IMR-90 (cell line): Measurements from ENCODE around the gene GH2. TPM values are rescaled to one million over a fixed set of nuclear protein-coding genes. Genes with fewer than 3 reads are reported as not detected.

Experiments
- ATAC-seq: fragments of 200-7000 bp; cut with Tn5 transposase; 2 replicates; pipeline ENCODE4 v1.9.1; 2020; ENCODE audit warnings: low read depth, mild to moderate bottlenecking, moderate library complexity
- BruUV-seq: library from RNA; stranded (reverse); fragments of 400-500 nt; replicated peaks from 2 replicates; lab custom pipeline; 2021; lab: Mats Ljungman, UMichigan
- CTCF ChIA-PET: fragments of 300-600 bp; formaldehyde crosslinking; extraction: SDS; loops from one replicate; lab custom pipeline; 2021; ENCODE audit warnings: antibody characterized with exemption; lab: Yijun Ruan, JAX
- POLR2A ChIA-PET: fragments of 300-600 bp; sonication (Branson Sonifier 250); formaldehyde crosslinking; loops from one replicate; lab custom pipeline; 2022; ENCODE audit warnings: antibody characterized with exemption; ENCODE audit not compliant: unreplicated experiment; lab: Charles Lee
- DNase-seq: peaks from one replicate; pipeline ENCODE4 v3.0.0; 2013
- H2AFZ ChIP-seq: replicated peaks from 2 replicates; pipeline ENCODE3; 2013; ENCODE audit warnings: low read length, mild to moderate bottlenecking; ENCODE audit not compliant: poor library complexity
- H2AK5ac ChIP-seq: 2 replicates; pipeline ENCODE4 v1.6.1; 2013; ENCODE audit warnings: low read depth, low read length, inconsistent platforms
- H2AK9ac ChIP-seq: replicated peaks from 2 replicates; pipeline ENCODE3; 2013; ENCODE audit warnings: mild to moderate bottlenecking, low read depth, low read length, moderate library complexity; ENCODE audit not compliant: poor library complexity
- H2BK120ac ChIP-seq: 2 replicates; pipeline ENCODE4 v1.6.1; 2013; ENCODE audit warnings: low read depth, low read length, inconsistent platforms
- H2BK15ac ChIP-seq: 3 replicates; pipeline ENCODE4 v1.6.1; 2013; ENCODE audit warnings: low read depth, low read length, inconsistent platforms
- H2BK20ac ChIP-seq: 2 replicates; pipeline ENCODE4 v1.6.1; 2013; ENCODE audit warnings: low read depth, mild to moderate bottlenecking, inconsistent platforms, low read length, moderate library complexity
- H2BK5ac ChIP-seq: 2 replicates; pipeline ENCODE4 v1.6.1; 2013; ENCODE audit warnings: mild to moderate bottlenecking, low read depth, low read length, inconsistent platforms; ENCODE audit not compliant: poor library complexity, severe bottlenecking
- H3K14ac ChIP-seq: replicated peaks from 2 replicates; pipeline ENCODE4 v1.6.1; 2013; ENCODE audit warnings: low read depth, low read length, inconsistent platforms
- H3K18ac ChIP-seq: 2 replicates; pipeline ENCODE4 v1.6.1; 2013; ENCODE audit warnings: low read depth, low read length, control low read depth
- H3K23ac ChIP-seq: 2 replicates; pipeline ENCODE4 v1.6.1; 2013; ENCODE audit warnings: low read depth, low read length, inconsistent platforms
- H3K27ac ChIP-seq: 2 replicates; pipeline ENCODE4 v1.5.1; 2013; ENCODE audit warnings: mild to moderate bottlenecking, control low read depth, low read length; ENCODE audit not compliant: insufficient read depth
- H3K27me3 ChIP-seq: 2 replicates; pipeline ENCODE4 v1.6.1; 2013; ENCODE audit warnings: low read length; ENCODE audit not compliant: control insufficient read depth, insufficient read depth
- H3K36me3 ChIP-seq: 2 replicates; pipeline ENCODE4 v1.6.1; 2013; ENCODE audit warnings: low read length, mixed read lengths; ENCODE audit not compliant: control insufficient read depth, insufficient read depth
- H3K4ac ChIP-seq: 2 replicates; pipeline ENCODE4 v1.6.1; 2013; ENCODE audit warnings: low read depth, low read length, inconsistent platforms
- H3K4me1 ChIP-seq: 2 replicates; pipeline ENCODE4 v1.6.1; 2013; ENCODE audit warnings: low read length, mixed read lengths; ENCODE audit not compliant: control insufficient read depth, insufficient read depth
- H3K4me2 ChIP-seq: 2 replicates; pipeline ENCODE4 v1.6.1; 2013; ENCODE audit warnings: low read depth, mild to moderate bottlenecking, control low read depth, low read length, moderate library complexity
- H3K4me3 ChIP-seq: 2 replicates; pipeline ENCODE4 v1.5.1; 2013; ENCODE audit warnings: low read depth, mild to moderate bottlenecking, control low read depth, low read length, moderate library complexity; ENCODE audit not compliant: insufficient read depth
- H3K56ac ChIP-seq: 2 replicates; pipeline ENCODE4 v1.6.1; 2013; ENCODE audit warnings: low read length, inconsistent platforms; ENCODE audit not compliant: insufficient read depth; ENCODE audit errors: extremely low read depth
- H3K79me1 ChIP-seq, 2 experiments: 2 replicates each; pipeline ENCODE4 v1.6.1; 2013; ENCODE audit warnings: low read length in 2 of 2, inconsistent platforms in 1 of 2, low read depth in 1 of 2
- H3K9ac ChIP-seq: 2 replicates; pipeline ENCODE4 v1.6.1; 2013; ENCODE audit warnings: low read depth, low read length, control low read depth
- H3K9me1 ChIP-seq: 2 replicates; pipeline ENCODE4 v1.6.1; 2013; ENCODE audit warnings: low read length, inconsistent platforms; ENCODE audit not compliant: insufficient read depth
- H3K9me3 ChIP-seq: 2 replicates; pipeline ENCODE4 v1.6.1; 2013; ENCODE audit warnings: low read length; ENCODE audit not compliant: control insufficient read depth, insufficient read depth
- H4K20me1 ChIP-seq: 2 replicates; pipeline ENCODE4 v1.6.1; 2013; ENCODE audit warnings: low read length, inconsistent platforms; ENCODE audit not compliant: insufficient read depth
- H4K5ac ChIP-seq: 2 replicates; pipeline ENCODE4 v1.6.1; 2013; ENCODE audit warnings: mild to moderate bottlenecking, low read depth, low read length, control low read depth
- H4K8ac ChIP-seq, 2 experiments: 2 replicates each; pipeline ENCODE4 v1.6.1; 2013; ENCODE audit warnings: low read depth in 2 of 2, low read length in 2 of 2, control low read depth in 1 of 2, inconsistent platforms in 1 of 2
- H4K91ac ChIP-seq: 2 replicates; pipeline ENCODE4 v1.6.1; 2013; ENCODE audit warnings: low read depth, low read length, inconsistent platforms; ENCODE audit not compliant: insufficient read depth
- CEBPB ChIP-seq: IDR thresholded peaks from 2 replicates; pipeline ENCODE4 v1.6.1; 2012; ENCODE audit warnings: low read depth, low read length, improper control_type of control experiment
- FOS ChIP-seq: fragments of 150-350 bp; IDR thresholded peaks from 2 replicates; pipeline ENCODE4 v1.6.1; 2016; ENCODE audit warnings: low read depth, low read length
- MAFK ChIP-seq: IDR thresholded peaks from 2 replicates; pipeline ENCODE4 v1.6.1; 2012; ENCODE audit warnings: low read depth, low read length, improper control_type of control experiment
- MXI1 ChIP-seq: IDR thresholded peaks from 2 replicates; pipeline ENCODE4 v1.6.1; 2012; ENCODE audit warnings: low read depth, mild to moderate bottlenecking, low read length, moderate library complexity, borderline replicate concordance
- POLR2A ChIP-seq: IDR thresholded peaks from 2 replicates; pipeline ENCODE4 v1.6.1; 2012; ENCODE audit warnings: mild to moderate bottlenecking, low read depth, low read length
- RAD21 ChIP-seq: IDR thresholded peaks from 2 replicates; pipeline ENCODE4 v1.6.1; 2012; ENCODE audit warnings: low read length, improper control_type of control experiment
- RFX5 ChIP-seq: IDR thresholded peaks from 2 replicates; pipeline ENCODE4 v1.8.0; 2012; ENCODE audit warnings: low read depth, mild to moderate bottlenecking, low read length, moderate library complexity
- SMC3 ChIP-seq: fragments of 150-350 bp; IDR thresholded peaks from 2 replicates; pipeline ENCODE4 v1.6.1; 2016; ENCODE audit warnings: low read depth, mild to moderate bottlenecking, antibody characterized with exemption, low read length, moderate library complexity
- WGBS, 2 experiments: methylation state at CpG; one replicate each; pipeline versions ENCODE4 v1.1.5 to v1.1.7; 2013; ENCODE audit warnings: missing lambda C conversion rate in 2 of 2; ENCODE audit not compliant: insufficient read length in 1 of 2; ENCODE audit errors: extremely low coverage in 2 of 2; 5-methylcytosine and 5-hydroxymethylcytosine counted together
- dilution Hi-C: fragments of 300-500 bp; cut with HindIII; formaldehyde crosslinking; loops from one replicate; pipeline ENCODE4 v1.14.3; 2018; ENCODE audit warnings: low sequenced_read_pairs; ENCODE audit not compliant: unreplicated experiment
- in situ Hi-C: fragments of 300-500 bp; cut with MboI; formaldehyde crosslinking; loops from 3 replicates; pipeline ENCODE4 v1.14.3; 2019; ENCODE audit warnings: low sequenced_read_pairs, inconsistent platforms, mixed read lengths
- intact Hi-C: fragments of 100-400 bp; cut with micrococcal nuclease; formaldehyde crosslinking; loops from 2 replicates; pipeline ENCODE4 v1.10.0; 2022
- polyA plus RNA-seq, 3 experiments: library from polyadenylated mRNA; depleted of rRNA; stranded (reverse); fragments of >200 nt; gene quantifications; 2 replicates each; pipeline ENCODE4 v1.2.3, GENCODE V29; 2012; ENCODE audit warnings: low replicate concordance in 1 of 3
- total RNA-seq: library from RNA; depleted of rRNA; stranded (reverse); fragments of >200 nt; gene quantifications from 2 replicates; pipeline ENCODE4 v1.2.3, GENCODE V29; 2012
- TF ChIP-seq, protein P1 (sequence below): conservative IDR thresholded peaks from 2 replicates; pipeline ENCODE4 v1.5.1; 2012; ENCODE audit warnings: mild to moderate bottlenecking, low read depth, low read length, improper control_type of control experiment

The GH2 gene
- total and polyA plus RNA-seq, 2 of the 4 experiments (the other 2 are of a cell fraction) = not detected

DNA sequence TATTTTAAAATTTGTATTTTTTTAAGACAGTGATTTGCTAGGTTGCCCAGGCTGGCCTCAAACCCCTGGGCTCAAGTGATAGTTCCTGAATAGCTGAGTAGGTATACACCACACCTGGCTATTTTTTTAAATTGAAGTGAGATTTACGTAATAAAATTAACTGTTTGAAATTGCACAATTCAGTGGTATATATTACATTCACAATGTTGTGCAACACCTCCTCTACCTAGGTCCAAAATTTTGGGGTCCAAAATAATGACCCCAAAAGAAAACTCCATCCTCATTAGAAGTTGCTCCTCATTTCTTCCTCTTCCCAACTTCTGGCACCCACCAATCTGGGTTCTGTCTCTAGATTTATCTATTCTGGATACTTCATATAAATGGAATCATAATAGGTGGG, 36.2 kb downstream of the GH2 start:
- Histone ChIP-seq H3K14ac (no peak overlapping the region), H2AK5ac (no peak overlapping the region), H2BK20ac (no peak overlapping the region), H4K20me1 (peaks cover 13% of the 10 kb centered on the region), H2BK5ac (no peak overlapping the region), H4K8ac (no peak overlapping the region), H2AFZ (no peak overlapping the region), H3K79me1 (peaks cover 6 to 17% of the 10 kb centered on the region in 2 experiments; a peak in 3 of 4 replicates), H2BK15ac (no peak overlapping the region), H3K4me2 (no peak overlapping the region), H3K9me1 (peaks cover 7% of the 10 kb centered on the region), H3K4ac (no peak overlapping the region), H3K27ac (no peak overlapping the region), H3K27me3 (no peaks in the 10 kb centered on the region), H3K9me3 (0 out of 2 replicates have a peak, but pooled peaks cover 3% of the 10 kb centered on the region), H3K4me3 (no peak overlapping the region), H4K5ac (no peak overlapping the region), H4K91ac (no peak overlapping the region), H3K23ac (no peak overlapping the region), H3K4me1 (peaks cover 8% of the 10 kb centered on the region), H3K56ac (no peak overlapping the region), H3K36me3 (no peaks in the 10 kb centered on the region), H2AK9ac (no peak overlapping the region), H3K9ac (no peak overlapping the region), H3K18ac (no peak overlapping the region), H2BK120ac (no peak overlapping the region)
- ATAC-seq (no peak), DNase-seq (no peak)
- no CpG with 5 or more reads among the region's 1 CpG for WGBS, 2 experiments
- TF ChIP-seq RFX5 (no peak), POLR2A (no peak), MXI1 (no peak), SMC3 (no peak), CEBPB (peak; percentile 61), RAD21 (no peak), FOS (no peak), MAFK (no peak)
- TF ChIP-seq, protein P1, sequence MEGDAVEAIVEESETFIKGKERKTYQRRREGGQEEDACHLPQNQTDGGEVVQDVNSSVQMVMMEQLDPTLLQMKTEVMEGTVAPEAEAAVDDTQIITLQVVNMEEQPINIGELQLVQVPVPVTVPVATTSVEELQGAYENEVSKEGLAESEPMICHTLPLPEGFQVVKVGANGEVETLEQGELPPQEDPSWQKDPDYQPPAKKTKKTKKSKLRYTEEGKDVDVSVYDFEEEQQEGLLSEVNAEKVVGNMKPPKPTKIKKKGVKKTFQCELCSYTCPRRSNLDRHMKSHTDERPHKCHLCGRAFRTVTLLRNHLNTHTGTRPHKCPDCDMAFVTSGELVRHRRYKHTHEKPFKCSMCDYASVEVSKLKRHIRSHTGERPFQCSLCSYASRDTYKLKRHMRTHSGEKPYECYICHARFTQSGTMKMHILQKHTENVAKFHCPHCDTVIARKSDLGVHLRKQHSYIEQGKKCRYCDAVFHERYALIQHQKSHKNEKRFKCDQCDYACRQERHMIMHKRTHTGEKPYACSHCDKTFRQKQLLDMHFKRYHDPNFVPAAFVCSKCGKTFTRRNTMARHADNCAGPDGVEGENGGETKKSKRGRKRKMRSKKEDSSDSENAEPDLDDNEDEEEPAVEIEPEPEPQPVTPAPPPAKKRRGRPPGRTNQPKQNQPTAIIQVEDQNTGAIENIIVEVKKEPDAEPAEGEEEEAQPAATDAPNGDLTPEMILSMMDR = no peak
- BruUV-seq = no TSS peak
- POLR2A ChIA-PET = no interaction called here
- dilution Hi-C loops = no loop called here
- in situ Hi-C loops = no loop called here
- CTCF ChIA-PET = no interaction called here
- intact Hi-C loops = no loop called here
